Loucy (cell line): ENCODE results near the gene ALK.

Source experiments
- EZH2phosphoT487 ChIP-seq: fragments of 200-600 bp; IDR thresholded peaks from 2 replicates; pipeline ENCODE4 v1.6.1; 2018; ENCODE audit warnings: antibody characterized with exemption, mild to moderate bottlenecking, moderate library complexity, borderline replicate concordance
- TF ChIP-seq, protein P1 (sequence below): fragments of 200-600 bp; sonication (generic); conservative IDR thresholded peaks from 2 replicates; pipeline ENCODE4 v1.5.1; 2014; ENCODE audit warnings: mild to moderate bottlenecking, antibody characterized with exemption, low read length

DNA sequence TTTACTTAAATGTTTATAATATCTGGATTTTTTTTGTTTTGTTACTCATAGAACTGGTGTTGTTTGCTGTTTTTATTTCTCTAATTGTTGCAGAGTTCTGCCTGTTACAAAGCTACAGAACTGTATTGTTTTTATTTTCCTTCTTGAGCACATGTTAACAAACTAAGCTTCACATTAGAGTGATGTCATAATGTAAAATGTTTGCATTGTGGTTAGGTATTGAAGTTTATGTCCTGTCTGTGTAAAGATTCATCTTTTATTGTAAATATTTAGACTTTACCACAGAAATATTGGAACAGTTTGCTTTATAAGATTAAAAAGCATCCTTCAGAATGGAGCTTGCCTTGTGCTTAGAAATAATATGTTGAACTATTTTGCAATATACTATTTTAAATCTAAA lies 738.5 kb downstream of the ALK start:
- TF ChIP-seq, protein P1, sequence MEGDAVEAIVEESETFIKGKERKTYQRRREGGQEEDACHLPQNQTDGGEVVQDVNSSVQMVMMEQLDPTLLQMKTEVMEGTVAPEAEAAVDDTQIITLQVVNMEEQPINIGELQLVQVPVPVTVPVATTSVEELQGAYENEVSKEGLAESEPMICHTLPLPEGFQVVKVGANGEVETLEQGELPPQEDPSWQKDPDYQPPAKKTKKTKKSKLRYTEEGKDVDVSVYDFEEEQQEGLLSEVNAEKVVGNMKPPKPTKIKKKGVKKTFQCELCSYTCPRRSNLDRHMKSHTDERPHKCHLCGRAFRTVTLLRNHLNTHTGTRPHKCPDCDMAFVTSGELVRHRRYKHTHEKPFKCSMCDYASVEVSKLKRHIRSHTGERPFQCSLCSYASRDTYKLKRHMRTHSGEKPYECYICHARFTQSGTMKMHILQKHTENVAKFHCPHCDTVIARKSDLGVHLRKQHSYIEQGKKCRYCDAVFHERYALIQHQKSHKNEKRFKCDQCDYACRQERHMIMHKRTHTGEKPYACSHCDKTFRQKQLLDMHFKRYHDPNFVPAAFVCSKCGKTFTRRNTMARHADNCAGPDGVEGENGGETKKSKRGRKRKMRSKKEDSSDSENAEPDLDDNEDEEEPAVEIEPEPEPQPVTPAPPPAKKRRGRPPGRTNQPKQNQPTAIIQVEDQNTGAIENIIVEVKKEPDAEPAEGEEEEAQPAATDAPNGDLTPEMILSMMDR = no peak
- TF ChIP-seq EZH2phosphoT487 = no peak
